A673 (cell line): ENCODE measurements around the gene FNDC3B. TPM values are rescaled to one million over a fixed set of nuclear protein-coding genes. Genes with fewer than 3 reads are reported as not detected.

Experiments
- BruUV-seq: library from RNA; stranded (reverse); fragments of 400-500 nt; replicated peaks from 2 replicates; lab custom pipeline; 2021; lab: Mats Ljungman, UMichigan
- CTCF ChIA-PET: fragments of 300-600 bp; sonication (Branson Sonifier 250); formaldehyde crosslinking; loops from one replicate; lab custom pipeline; 2022; ENCODE audit warnings: antibody characterized with exemption; lab: Charles Lee
- POLR2A ChIA-PET: fragments of 300-600 bp; sonication (Branson Sonifier 250); formaldehyde crosslinking; loops from one replicate; lab custom pipeline; 2022; ENCODE audit warnings: antibody characterized with exemption; ENCODE audit not compliant: low non-redundant PET; lab: Charles Lee
- DNase-seq: peaks from one replicate; pipeline ENCODE4 v3.0.0-alpha.2; 2015; ENCODE audit warnings: low spot score
- H3K27ac ChIP-seq: fragments of 200-600 bp; sonication (generic); 2 replicates; pipeline ENCODE4 v1.5.1; 2016; ENCODE audit warnings: mixed run types, low read depth, mild to moderate bottlenecking, mixed read lengths, antibody characterized with exemption, low read length; ENCODE audit not compliant: poor library complexity, severe bottlenecking
- H3K27me3 ChIP-seq: fragments of 200-600 bp; sonication (generic); replicated peaks from 2 replicates; pipeline ENCODE4 v1.6.1; 2017; ENCODE audit warnings: mixed run types, low read depth, mild to moderate bottlenecking, mixed read lengths, antibody characterized with exemption, low read length; ENCODE audit not compliant: insufficient read depth, poor library complexity
- H3K36me3 ChIP-seq: fragments of 200-600 bp; sonication (generic); 2 replicates; pipeline ENCODE4 v1.6.1; 2016; ENCODE audit warnings: mixed run types, mild to moderate bottlenecking, mixed read lengths, antibody characterized with exemption, low read length; ENCODE audit not compliant: insufficient read depth, poor library complexity, severe bottlenecking
- H3K4me1 ChIP-seq: fragments of 200-600 bp; sonication (generic); 2 replicates; pipeline ENCODE4 v1.6.1; 2017; ENCODE audit warnings: mixed run types, mild to moderate bottlenecking, mixed read lengths, antibody characterized with exemption, low read length; ENCODE audit not compliant: insufficient read depth, poor library complexity, severe bottlenecking
- H3K4me3 ChIP-seq: fragments of 200-600 bp; sonication (generic); 2 replicates; pipeline ENCODE4 v1.5.1; 2016; ENCODE audit warnings: low read depth, mixed run types, mild to moderate bottlenecking, mixed read lengths, low read length; ENCODE audit not compliant: poor library complexity, severe bottlenecking
- H3K9me3 ChIP-seq: fragments of 200-600 bp; sonication (generic); 2 replicates; pipeline ENCODE4 v1.6.1; 2016; ENCODE audit warnings: mixed run types, low read depth, mild to moderate bottlenecking, mixed read lengths, antibody characterized with exemption, low read length; ENCODE audit not compliant: poor library complexity, severe bottlenecking
- CTCF ChIP-seq: fragments of 300-800, 200-600 bp; sonication (generic); conservative IDR thresholded peaks from 2 replicates; pipeline ENCODE4 v1.5.1; 2017; ENCODE audit warnings: low read depth, mild to moderate bottlenecking, antibody characterized with exemption, low read length, moderate library complexity, mixed read lengths
- EZH2 ChIP-seq: fragments of 200-600 bp; sonication (generic); IDR thresholded peaks from 2 replicates; pipeline ENCODE4 v1.6.1; 2017; ENCODE audit warnings: borderline replicate concordance, low read depth, mild to moderate bottlenecking, mixed read lengths, antibody characterized with exemption, low read length; ENCODE audit not compliant: poor library complexity, severe bottlenecking
- intact Hi-C: fragments of 100-400 bp; cut with micrococcal nuclease; formaldehyde crosslinking; loops from one replicate; pipeline ENCODE4 v1.10.0; 2022; ENCODE audit not compliant: unreplicated experiment
- total RNA-seq: library from RNA; stranded (reverse); gene quantifications from 2 replicates; pipeline ENCODE4 v1.2.3, GENCODE V29; 2021

FNDC3B gene
- total RNA-seq, 1 experiment from 2014 or later: 50.8 TPM

- H3K4me1 ChIP-seq: peaks cover 4% of the 10 kb centered on the region
- no peak overlapping the region for H3K4me3 ChIP-seq
- H3K27ac ChIP-seq: no peak overlapping the region
- no peaks in the 10 kb centered on the region for H3K9me3 ChIP-seq
- POLR2A ChIA-PET: no interaction called here
- BruUV-seq: no TSS peak
- no peaks in the 10 kb centered on the region for H3K27me3 ChIP-seq
- no peak for TF ChIP-seq CTCF
- TF ChIP-seq EZH2: no peak
- intact Hi-C loops: no loop called here
- no peaks in the 10 kb centered on the region for H3K36me3 ChIP-seq
- CTCF ChIA-PET: interaction anchor here (0.6 kb wide), 1 partner anchor 509 kb away, joined by 3 read pairs; no protein-coding TSS in a partner anchor
- no peak for DNase-seq
These were observed 242.5 kb downstream of the FNDC3B start for GRCh38 chr3:172281884-172282283.

GRCh38 chr3:172282850-172283249, 243.5 kb downstream of the FNDC3B start:
- CTCF ChIA-PET: no interaction called here
- POLR2A ChIA-PET: no interaction called here
- H3K27me3 ChIP-seq: no peaks in the 10 kb centered on the region
- DNase-seq: no peak
- H3K9me3 ChIP-seq: no peaks in the 10 kb centered on the region
- BruUV-seq: no TSS peak
- TF ChIP-seq CTCF (no peak), EZH2 (no peak)
- intact Hi-C loops: no loop called here
- peaks cover 4% of the 10 kb centered on the region for H3K4me1 ChIP-seq
- no peaks in the 10 kb centered on the region for H3K36me3 ChIP-seq
- H3K4me3 ChIP-seq: no peak overlapping the region
- no peak overlapping the region for H3K27ac ChIP-seq

- Histone ChIP-seq H3K9me3 (no peaks in the 10 kb centered on the region), H3K27ac (no peak overlapping the region), H3K4me1 (peaks cover 4% of the 10 kb centered on the region), H3K36me3 (no peaks in the 10 kb centered on the region), H3K4me3 (no peak overlapping the region), H3K27me3 (no peaks in the 10 kb centered on the region)
- CTCF ChIA-PET: no interaction called here
- intact Hi-C loops: no loop called here
- no peak for DNase-seq
- POLR2A ChIA-PET: no interaction called here
- TF ChIP-seq CTCF (no peak), EZH2 (no peak)
- no TSS peak for BruUV-seq
These were observed 244.5 kb downstream of the FNDC3B start for GRCh38 chr3:172283841-172284357.
